GM19351 (cell line): ENCODE data around the gene ARSI.
"Not testable (repeated sequence)": the region's sequence is repeated elsewhere in the genome, so short reads cannot be mapped to it uniquely, and the experiment has no call there.

Source experiments
- ATAC-seq: cut with Tn5 transposase; IDR thresholded peaks from one replicate; pipeline ENCODE4 v1.9.1; 2021; ENCODE audit warnings: mild to moderate bottlenecking, moderate library complexity; ENCODE audit not compliant: unreplicated experiment

Gene ARSI

DNA sequence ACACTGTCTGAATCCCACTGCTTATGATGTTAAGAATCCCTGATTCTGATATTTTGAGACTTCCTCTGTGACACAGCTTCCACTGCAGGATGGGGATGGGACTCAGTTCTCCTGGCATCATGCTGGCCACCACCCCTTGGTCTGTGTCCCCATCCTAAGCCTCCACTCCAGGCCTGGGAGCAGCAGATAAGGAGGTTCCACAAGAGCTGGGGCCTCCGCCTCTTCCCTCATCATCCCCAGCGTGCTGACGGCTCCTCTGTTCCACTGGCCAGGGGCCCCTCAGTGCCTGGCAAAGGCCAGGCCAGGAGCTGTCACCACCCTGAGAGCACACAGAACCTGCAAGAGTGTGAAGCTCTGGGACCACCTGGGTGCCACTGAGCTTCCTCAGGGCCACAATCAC is 53.8 kb downstream of the ARSI start:
- ATAC-seq: no peak

DNA sequence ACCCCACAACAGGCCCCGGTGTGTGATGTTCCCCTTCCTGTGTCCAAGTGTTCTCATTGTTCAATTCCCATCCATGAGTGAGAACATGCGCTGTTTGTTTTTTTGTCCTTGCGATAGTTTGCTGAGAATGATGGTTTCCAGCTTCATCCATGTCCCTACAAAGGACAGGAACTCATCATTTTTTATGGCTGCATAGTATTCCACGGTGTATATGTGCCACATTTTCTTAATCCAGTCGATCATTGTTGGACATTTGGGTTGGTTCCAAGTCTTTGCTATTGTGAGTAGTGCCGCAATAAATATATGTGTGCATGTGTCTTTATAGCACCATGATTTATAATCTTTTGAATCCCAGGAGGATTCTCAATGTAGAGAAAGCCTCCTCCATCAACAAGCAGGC is 54.2 kb downstream of the ARSI start:
- ATAC-seq: not testable (repeated sequence)

DNA sequence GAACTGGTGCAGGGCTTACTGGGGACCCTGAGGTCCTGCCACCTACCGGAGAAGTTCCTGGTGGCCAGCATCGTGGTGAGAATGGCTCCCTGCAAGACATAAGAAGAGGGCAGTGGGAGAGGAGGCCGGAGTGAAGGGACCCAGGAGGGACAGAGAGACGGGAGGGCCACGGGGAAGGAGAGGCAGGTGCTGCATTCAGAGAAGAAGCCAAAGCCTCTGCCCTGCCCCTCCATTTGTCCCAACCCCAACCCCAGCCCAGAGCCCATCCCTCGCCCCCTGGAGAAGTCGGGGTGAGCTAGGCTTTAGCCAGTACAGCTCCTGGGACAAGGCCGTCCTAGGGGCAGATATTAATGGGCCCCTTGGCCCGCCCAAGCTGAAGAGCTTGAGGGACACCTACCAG is 55.0 kb downstream of the ARSI start:
- ATAC-seq: no peak

GRCh38 chr5:150246835-150247234 is 55.9 kb downstream of the ARSI start:
- ATAC-seq: no peak

DNA sequence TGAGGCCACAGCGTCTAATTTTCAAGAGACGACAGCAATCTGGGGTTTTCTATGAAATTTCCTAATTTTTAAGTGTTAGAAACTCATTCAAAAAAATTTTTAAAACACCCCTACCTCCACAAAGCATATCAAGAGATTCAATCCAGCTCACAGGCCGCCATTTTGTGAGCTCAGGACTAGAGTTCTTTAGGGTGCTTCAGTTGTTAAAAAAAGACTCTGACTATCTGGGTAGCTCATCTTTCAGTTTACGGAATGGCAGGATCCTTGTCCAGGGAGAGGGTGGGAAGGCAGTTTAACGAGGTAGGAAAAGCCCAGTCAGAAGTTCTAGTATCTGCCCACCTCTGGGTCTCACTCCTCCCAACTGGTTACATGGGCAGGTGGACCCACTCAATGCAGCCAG is 56.3 kb downstream of the ARSI start:
- ATAC-seq: no peak
